Ammon's horn (tissue), 1 donor: Measurements from ENCODE around the gene PRKG1.

Experiments
- DNase-seq: peaks from one replicate; pipeline ENCODE4 v3.0.0-alpha.2; 2016; ENCODE audit warnings: low spot score

The PRKG1 gene

DNA sequence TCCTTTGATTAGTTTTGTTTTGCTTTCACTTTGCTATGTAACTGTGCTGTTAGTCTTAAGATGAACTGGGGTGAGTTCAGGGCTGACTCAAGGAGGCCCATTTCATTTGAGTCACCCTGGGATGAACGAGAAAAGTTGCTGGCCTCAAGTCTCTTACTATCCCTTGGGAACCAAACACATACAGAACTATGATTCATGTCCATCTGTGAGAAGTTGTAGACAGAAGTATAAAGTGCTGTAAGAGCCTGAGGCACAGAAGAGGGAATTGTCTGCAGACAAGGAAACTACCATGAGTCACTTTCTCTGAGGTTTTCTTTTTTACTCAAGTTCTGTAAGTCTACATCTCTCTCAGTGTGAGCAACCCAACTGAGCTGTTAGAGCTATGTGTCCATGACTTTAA, 805.0 kb downstream of the PRKG1 start:
- DNase-seq: no peak

DNA sequence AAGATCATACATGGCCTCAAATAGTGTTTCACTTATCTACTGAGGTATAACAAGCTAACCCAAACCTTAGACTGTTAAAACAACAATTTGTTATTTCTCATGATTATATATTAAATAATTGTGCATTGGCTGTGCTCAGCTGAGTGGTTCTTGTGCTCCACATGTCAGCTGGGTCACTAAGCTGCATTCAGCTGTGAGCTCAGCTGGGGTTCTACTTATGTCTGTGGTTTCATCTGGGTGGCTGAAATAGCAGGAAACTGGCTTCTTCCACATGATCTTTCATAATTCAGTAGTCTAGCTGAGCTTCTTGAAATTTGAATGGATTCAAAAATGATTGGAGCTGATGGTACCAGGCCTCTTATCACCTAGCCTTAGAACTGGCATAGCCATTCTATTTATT, 806.9 kb downstream of the PRKG1 start:
- DNase-seq: no peak

DNA sequence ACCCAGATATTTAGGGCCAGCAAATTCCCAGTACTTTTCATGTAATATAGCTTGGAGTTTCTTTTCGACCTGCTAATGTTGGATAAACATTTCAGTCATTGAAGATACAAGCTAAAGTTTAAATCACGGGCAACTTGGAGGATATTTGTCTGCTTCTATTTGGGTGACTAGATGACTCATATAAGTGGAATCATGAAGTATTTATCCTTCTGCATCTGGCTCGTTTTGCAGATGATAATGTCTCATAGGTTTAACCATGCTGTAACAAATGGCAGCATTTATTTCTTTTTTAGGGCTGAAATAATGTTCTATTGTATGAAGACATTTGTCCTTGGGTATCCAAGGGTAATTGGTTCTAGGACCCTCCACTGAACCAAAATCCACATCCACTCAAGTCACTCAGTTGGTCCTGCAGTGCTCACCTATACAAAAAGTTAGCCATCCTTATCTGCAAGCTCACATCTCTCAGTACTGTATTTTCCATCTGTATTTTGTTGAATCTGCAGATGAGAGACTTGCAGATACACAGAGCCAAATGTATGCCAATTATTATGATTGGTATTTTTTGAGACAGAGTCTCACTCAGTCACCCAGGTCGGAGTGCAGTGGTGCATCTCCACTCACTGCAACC, 812.3 kb downstream of the PRKG1 start:
- DNase-seq: no peak

DNA sequence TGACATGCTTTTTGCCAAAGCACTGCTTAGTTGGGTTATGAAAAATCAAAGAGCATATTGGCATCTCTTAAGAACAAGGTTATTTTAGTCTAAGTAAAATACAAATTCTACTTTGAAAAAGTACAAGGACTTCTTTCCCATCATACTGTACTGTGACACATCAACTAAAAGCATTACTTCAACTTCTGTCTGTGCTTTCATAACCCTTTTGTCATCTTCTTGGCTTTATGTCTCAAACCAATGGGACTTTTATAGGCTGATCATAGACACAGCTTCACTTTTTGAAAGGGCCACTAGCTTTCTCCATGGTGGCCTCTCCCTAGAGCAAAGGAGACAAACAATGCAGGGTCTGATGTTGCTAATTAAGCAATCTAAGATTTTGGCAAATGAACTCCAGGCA, 814.0 kb downstream of the PRKG1 start:
- DNase-seq: no peak

DNA sequence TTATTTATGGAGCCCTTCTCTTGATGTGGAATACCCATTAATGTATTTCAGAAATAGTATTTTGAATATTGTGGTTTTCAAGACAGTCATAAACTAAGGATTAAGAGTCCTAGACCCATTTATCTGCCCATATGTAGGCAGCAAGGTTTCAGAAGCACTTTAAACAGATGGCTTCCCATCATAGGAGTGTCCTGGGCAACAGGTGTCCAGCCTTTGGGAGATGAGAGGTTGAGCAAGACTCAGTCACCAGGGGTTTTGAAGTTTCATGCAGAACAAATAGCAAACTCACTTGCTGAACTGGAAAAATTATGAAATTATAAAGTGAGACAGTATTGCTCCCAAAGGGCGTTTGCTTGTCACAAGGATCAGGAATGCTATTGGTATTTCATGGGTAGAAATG, 818.0 kb downstream of the PRKG1 start:
- no peak for DNase-seq

DNA sequence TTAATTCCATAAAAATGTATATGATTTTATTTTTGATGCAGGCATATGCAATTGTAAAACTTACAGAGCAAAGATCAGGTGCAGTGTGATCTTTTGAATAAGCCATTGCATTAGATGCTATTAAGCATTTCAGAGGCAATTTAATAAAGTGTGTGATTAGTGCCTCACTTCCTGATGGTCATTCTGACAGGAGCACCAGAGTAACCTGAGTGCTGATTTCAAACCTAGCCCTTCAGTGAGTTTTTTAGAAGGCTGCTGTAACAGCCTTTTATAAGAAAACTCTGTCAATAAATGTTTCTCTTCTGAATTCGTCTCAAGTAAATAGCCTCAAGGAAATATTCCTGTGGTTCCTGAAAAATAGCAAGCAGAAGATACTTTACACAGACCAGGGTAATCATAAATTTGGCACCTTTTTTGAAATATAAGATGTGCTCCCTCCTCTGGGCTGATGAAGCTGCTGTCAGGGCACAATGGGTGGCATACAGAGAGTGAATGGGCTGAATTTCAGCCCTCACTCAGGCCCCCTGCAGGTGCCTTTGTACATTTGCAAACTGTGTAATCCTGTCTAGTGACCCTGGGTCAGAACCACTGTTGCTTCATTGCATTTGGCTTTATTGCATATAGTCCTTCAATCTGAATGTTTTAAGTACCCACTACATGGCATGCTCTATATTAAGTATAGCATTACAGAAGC, 818.8 kb downstream of the PRKG1 start:
- DNase-seq: peak; percentile 30

DNA sequence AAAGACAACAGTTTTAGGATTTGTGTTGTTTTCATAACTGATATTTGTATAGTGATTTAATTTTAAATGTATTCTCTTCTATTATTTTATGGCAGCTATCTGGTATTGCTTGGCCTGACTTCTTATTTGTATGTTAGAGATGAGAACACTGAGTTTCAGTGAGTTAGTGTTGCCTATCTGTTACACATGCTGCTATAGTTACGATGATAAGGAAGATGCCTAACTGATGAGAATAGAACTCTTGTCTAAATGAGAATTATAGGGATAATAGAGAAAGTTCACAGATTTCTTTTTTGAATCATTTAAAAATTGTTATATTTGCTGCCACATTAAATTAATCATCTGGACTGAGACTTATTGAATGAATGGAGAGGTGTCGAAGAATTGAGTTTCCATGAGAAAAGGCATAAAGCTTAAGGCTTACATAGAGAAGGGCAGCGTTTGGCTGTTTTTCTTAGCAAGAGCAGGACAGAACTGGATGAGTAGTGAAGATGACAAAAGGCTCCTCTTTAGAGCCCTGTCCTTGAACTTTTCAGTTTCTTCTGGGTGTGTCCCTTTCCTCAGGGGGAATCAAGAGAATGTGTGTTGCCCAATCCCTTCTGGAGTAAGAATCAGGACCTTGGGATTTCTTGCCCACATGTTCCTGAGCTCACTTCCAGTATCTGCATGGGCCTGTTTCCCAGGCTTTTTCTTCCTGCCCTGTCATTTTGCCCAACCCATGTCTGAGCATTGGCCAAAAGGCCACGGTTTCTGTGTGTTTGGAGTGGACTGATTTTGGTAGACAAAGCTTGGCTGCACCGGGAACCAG, 820.7 kb downstream of the PRKG1 start:
- no peak for DNase-seq

DNA sequence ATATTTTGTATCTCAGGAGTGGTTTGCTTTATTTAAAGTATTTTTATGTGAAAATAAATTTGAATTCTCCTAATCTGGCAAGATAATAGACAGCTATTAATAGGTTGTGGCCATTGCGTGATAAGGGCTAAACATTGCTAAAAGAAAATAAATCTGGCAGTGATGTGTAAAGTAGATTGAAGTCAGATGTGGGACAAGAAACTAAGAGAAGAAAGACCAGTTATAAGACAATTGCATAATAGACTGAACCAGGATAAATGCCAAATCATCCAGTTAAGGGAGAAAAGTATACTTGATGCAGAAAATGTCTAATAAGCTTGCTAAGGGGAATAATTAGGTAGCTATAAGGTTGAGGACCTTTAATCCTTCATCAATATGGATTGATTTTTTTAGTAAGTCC, 822.6 kb downstream of the PRKG1 start:
- no peak for DNase-seq

DNA sequence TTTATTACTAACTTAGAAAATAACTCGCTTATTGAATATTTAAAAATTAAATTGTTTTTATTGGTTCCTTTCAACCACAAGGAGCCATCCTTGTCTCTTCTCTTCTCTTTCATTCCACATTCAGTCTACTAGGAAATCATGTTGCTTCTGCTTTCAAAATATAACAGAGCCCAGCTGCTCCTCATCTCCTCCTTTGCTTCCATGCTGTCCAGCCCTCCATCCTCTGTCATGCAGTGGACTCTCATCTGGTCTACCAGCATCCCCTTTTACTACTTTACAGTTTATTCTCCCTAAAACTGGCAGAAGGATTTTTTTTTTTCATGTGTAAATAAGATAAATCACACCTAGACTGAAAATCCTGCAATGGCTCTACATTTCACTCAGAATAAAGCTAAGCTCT, 823.3 kb downstream of the PRKG1 start:
- DNase-seq: no peak

DNA sequence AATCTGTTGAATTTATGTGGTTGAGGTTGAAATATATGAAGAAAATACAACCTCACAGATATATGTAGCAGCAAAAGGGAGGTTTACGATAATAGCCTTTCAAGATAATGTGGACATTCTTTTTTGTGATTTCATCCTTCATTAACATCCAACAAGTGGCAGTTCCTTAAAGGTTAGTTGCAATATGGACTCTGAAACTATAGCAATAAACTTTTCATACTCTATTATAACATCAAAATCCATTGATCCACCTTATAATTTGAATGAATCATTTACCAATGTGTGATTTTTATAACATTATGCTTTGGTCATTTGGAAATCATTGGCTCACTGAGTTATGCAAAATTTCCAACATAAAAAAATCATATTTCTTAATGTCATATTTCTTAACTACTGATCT, 825.9 kb downstream of the PRKG1 start:
- no peak for DNase-seq

DNA sequence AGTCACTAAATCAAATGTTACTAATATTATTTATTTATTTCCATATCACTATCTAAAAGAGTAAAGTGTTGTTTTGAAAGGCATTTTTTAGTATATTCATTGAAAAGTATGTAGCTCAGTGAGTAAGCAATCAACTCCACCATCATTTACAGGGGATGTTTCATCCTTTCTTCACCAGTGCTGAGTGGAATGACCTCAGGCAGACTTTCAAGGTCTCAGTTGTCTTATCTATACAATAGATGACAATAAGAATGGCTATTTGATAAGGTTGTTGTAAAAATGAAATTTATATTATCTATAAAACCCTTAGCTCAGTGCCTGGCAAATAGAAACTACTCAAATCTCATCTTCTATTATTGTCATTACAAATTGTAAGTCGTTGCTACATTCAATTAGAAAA, 829.4 kb downstream of the PRKG1 start:
- no peak for DNase-seq

DNA sequence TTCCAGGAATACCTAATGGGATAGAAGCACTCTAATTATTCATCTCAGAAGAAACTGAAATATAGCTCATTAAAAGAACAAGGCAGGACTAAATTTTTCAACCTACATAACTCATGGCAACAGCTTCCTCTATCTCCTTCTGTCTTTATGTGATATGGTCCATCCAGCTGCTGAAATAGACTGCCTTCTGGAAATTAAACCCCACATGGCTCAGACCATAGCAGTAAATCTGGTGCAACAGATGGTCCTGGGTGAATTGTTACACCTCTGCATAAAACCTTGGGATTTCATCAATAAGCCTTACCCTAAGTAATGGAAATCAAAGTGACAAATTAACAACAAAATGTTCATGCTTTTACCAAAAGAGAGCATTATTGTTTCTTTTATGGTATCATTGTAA, 830.7 kb downstream of the PRKG1 start:
- DNase-seq: no peak

DNA sequence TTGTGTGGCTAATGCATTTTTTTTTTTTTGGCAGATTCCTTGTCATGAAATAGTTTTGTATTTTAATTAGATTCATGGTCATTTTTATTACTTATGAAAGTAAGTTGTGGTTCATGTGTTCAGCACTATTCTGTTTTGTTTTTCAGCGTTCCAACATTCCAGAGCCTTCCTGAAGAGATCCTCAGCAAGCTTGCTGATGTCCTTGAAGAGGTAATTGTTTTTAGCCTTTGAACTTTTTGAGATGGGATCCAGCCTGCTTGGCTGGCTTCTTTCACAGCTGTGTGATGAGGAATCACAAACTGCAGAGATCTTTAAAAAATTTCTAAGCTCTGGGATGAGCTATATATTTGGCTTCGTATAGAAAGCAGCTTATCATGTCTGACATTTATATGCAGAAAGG, 833.1 kb downstream of the PRKG1 start:
- DNase-seq: no peak

DNA sequence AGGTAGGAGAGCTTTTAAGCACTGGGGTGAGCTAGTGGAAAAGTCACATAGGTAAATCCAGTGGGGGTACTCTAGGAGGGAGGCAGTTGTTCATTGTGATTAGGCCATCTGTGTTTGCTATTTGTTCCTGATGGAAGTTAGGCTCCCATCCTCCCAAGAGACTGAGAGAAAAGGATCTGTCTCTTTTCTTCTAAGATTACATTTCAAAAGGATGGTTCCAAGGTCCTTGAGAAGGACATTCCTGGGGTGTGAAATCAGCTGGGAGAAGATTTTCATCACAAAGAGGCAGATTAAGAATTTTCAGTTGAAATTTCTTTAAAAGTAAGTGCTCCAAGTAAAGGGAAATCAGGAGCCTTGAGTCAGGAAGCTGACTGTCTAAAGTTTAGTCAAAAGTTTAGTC, 835.9 kb downstream of the PRKG1 start:
- no peak for DNase-seq

DNA sequence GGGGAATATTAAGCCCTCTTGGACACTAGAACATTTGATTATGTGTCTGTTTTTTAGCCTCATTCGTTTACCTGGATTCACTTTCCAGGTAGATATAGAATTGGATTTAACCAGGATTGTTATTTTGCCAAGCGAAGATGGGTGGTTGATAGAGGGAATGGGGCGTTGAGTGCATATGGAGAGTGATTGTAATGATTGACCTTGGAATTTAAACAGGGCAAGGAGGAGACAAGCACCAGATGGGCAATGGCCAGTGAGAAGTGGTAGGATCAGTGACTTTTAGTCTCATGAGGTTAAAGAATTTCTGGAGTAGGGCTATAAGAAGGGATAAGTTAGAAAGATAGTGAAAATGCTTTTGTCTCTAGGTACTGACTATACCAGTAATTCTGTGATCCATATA, 836.3 kb downstream of the PRKG1 start:
- no peak for DNase-seq

DNA sequence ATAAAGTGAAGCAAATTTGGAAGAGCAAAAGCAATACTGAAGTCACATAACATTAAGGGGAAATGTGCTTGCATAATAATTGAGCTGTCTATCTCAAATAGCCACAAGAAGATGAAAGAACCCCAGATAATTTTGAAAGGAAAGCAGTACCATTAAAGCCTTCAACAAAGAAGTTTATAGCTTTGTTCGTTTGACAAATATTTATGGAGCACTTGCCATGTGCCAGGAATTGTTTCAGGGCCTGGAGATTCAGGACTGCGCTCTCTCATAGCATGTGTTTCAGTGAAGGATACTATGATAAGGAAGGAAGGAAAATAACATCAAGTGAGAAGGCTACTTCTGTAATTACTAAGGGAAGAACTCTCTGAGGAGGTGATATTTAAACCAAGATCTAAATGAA, 837.4 kb downstream of the PRKG1 start:
- no peak for DNase-seq

DNA sequence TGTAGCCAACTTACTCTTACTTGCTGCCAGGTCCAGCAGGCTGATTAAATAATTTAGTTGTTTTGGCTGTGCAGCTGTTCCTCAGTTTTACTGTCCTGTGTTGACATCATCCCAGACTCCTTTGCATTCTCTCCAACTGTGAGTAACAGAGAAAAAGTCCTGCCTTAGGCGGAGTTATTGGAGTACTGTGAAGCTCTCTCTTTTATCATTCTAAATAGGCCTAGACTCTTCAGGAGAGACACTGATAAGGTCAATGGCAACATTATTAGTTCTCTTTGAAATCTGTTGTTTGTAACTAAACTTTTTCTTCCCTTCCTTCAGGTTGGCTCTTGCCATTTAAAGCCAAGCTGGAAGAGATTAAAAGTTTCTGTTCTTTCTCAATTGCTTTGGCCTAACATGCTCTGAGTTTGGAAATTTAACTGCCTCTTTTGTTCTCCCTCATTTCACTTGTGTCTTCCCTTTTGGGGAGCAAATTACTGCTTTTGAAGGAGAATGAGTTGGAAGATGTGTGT, 840.8 kb downstream of the PRKG1 start:
- DNase-seq: no peak

DNA sequence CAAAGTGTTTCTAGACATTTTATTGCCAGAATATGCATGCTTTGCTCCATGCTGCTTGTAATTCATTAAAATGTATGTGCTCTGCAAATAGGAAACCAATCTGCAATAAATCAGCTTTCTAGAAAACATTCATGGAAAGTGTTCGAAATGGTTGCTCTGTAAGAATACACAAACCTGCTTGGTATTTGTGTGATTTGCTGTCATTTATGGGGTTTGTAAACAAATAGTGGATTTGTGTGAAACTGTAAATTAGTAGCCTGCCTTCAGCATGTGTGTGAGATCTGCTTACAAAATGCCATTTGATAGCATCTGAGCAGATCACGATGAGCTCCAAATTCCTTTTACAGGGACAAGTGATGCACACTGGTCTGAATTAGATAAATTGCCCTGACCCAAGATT, 844.2 kb downstream of the PRKG1 start:
- DNase-seq: peak; percentile 12

DNA sequence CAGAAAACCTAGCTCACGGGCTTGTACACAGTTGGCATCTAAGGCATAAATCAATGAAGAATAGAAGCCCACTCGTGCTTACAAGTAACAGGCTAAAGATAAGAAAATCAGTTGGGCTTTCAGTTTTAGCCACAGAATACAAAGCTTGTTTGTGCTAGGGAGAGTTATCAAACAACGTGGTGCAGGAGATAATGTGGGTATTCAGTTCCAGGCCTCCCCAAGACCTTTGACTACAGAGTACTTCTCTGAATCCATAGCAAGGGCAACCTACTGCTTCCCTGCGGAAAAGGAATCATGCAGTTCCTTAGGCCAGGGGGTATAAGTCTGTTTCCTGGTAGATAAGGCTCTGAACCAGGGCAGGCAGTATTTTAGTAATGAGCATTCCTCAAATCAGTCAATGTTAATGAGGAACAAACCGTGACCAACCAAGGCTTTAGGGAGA, 844.6 kb downstream of the PRKG1 start:
- DNase-seq: peak; percentile 17

DNA sequence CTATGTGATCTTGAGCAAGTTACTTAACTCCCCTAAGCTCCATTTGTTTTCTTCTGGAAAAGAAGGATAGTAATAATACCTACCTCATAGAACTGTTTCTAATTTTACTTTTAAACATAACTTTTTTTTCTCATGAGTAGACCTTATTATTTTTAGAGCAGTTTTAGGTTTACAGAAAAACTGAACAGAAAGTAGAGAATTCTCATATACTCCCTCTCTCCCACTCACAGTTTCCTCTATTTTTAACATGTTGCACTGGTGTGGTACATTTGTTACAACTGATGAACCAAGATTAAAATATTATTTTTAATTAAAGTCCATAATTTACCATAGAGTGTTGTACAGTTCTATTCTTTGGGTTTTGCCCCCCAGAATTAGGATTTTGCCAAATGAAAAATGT, 846.4 kb downstream of the PRKG1 start:
- DNase-seq: no peak

DNA sequence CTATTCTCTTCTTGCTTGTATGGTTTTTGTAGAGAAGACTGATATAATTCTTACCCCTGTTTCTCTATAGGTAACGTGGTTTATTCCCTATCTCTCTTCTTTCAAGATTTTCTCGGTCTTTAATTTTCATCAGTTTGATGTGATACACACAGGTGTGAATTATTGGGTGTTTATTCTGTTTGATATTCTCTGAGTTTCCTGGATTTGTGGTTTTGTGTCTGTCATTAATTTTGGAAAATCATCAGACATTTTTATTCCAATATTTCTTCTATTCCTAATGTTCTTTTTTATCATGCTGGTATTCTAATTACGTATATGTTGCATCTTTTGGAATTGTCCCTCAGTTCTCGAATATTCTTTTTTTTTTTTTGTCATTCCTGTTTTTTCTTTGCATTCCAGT, 850.1 kb downstream of the PRKG1 start:
- DNase-seq: no peak

DNA sequence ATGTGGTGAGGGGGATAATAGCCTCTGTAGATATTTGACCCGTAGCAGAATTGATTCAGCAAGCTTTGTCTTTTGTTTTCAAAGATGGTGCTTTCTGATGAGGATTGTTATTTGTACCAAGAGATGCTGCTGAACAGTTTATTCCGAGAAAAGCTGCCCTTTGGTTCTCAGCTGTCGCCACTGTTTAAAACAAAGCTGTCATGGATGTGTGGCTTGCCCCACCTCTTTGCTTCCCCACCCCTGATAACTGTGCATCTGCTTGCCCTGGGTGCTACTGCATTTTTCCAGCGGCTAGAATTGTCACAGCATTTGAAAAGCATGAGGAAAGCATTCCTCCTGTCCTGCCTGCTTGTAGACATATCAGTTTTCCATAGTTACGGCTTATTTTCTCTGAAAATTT, 852.0 kb downstream of the PRKG1 start:
- DNase-seq: peak; percentile 49

DNA sequence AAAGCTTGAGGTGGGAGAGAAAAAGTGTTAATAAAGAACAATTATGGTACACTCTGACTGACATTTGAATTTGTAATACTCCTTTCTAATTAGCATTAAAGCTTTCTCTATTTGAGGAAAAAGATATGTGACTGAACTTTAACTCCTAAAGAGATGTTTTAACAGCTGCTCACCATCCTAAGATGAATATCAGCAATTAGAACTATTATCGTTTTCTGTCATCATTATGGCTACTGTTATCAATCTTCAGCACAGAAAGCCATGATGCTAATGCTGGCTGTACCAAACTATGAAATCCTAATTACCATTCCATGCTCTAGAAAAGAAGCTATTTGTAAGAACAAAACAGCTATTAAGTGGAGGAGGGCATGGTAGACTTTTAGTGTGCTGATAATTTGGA, 853.9 kb downstream of the PRKG1 start:
- no peak for DNase-seq
